ENCODE data around the gene ZNF391.

Gene ZNF391

GRCh38 chr6:27383011-27383410, 5.5 kb upstream of the ZNF391 start:
- no peak overlapping the region for H3K9ac ChIP-seq (ENCODE audit: low read depth, low read length, poor library complexity, severe bottlenecking)
- H3K4me2 ChIP-seq (ENCODE audit: low read depth, low read length, poor library complexity, severe bottlenecking) = no peak overlapping the region
- TF ChIP-seq, protein P1, sequence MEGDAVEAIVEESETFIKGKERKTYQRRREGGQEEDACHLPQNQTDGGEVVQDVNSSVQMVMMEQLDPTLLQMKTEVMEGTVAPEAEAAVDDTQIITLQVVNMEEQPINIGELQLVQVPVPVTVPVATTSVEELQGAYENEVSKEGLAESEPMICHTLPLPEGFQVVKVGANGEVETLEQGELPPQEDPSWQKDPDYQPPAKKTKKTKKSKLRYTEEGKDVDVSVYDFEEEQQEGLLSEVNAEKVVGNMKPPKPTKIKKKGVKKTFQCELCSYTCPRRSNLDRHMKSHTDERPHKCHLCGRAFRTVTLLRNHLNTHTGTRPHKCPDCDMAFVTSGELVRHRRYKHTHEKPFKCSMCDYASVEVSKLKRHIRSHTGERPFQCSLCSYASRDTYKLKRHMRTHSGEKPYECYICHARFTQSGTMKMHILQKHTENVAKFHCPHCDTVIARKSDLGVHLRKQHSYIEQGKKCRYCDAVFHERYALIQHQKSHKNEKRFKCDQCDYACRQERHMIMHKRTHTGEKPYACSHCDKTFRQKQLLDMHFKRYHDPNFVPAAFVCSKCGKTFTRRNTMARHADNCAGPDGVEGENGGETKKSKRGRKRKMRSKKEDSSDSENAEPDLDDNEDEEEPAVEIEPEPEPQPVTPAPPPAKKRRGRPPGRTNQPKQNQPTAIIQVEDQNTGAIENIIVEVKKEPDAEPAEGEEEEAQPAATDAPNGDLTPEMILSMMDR (conservative IDR thresholded peaks at IDR 0.05; ENCODE audit: low read length) = no peak
- no peak for TF ChIP-seq EZH2phosphoT487 (IDR thresholded peaks at IDR 0.05; ENCODE audit: borderline replicate concordance)
- H3K4me1 ChIP-seq (ENCODE audit: insufficient read depth, low read length, poor library complexity, severe bottlenecking) = no peaks in the 10 kb centered on the region
- H3K9me2 ChIP-seq (replicated peaks; ENCODE audit: low read depth, low read length) = no peaks in the 10 kb centered on the region
- H3K9me3 ChIP-seq (ENCODE audit: insufficient read depth, low read depth, low read length) = no peaks in the 10 kb centered on the region; the same call in 1 of the 2 replicates
- no peaks in the 10 kb centered on the region for H3K36me3 ChIP-seq (ENCODE audit: insufficient read depth, low read length)
- H2AFZ ChIP-seq (ENCODE audit: low read length) = no peak overlapping the region
- H3K4me3 ChIP-seq (ENCODE audit: low read length, poor library complexity, severe bottlenecking) = no peak overlapping the region
- H3K27me3 ChIP-seq (ENCODE audit: insufficient read depth, low read length, poor library complexity, severe bottlenecking) = no peaks in the 10 kb centered on the region
- H3F3A ChIP-seq (ENCODE audit: low read depth) = no peaks in the 10 kb centered on the region
- no peaks in the 10 kb centered on the region for H4K20me1 ChIP-seq (ENCODE audit: insufficient read depth, low read length, poor library complexity, severe bottlenecking)
- H3K79me2 ChIP-seq (ENCODE audit: insufficient read depth, low read length) = no peaks in the 10 kb centered on the region

GRCh38 chr6:27383481-27383880, 5.1 kb upstream of the ZNF391 start:
- Histone ChIP-seq H3K9me3 (ENCODE audit: insufficient read depth, low read depth, low read length) (no peaks in the 10 kb centered on the region; the same call in 1 of the 2 replicates), H3F3A (ENCODE audit: low read depth) (no peaks in the 10 kb centered on the region), H3K36me3 (ENCODE audit: insufficient read depth, low read length) (no peaks in the 10 kb centered on the region), H3K27me3 (ENCODE audit: insufficient read depth, low read length, poor library complexity, severe bottlenecking) (no peaks in the 10 kb centered on the region), H3K4me2 (ENCODE audit: low read depth, low read length, poor library complexity, severe bottlenecking) (no peak overlapping the region), H4K20me1 (ENCODE audit: insufficient read depth, low read length, poor library complexity, severe bottlenecking) (no peaks in the 10 kb centered on the region), H3K9me2 (replicated peaks; ENCODE audit: low read depth, low read length) (no peaks in the 10 kb centered on the region), H3K4me3 (ENCODE audit: low read length, poor library complexity, severe bottlenecking) (no peak overlapping the region), H3K79me2 (ENCODE audit: insufficient read depth, low read length) (no peaks in the 10 kb centered on the region), H3K4me1 (ENCODE audit: insufficient read depth, low read length, poor library complexity, severe bottlenecking) (no peaks in the 10 kb centered on the region), H3K9ac (ENCODE audit: low read depth, low read length, poor library complexity, severe bottlenecking) (no peak overlapping the region), H2AFZ (ENCODE audit: low read length) (no peak overlapping the region)
- TF ChIP-seq, protein P1 (conservative IDR thresholded peaks at IDR 0.05; ENCODE audit: low read length) = no peak
- TF ChIP-seq EZH2phosphoT487 (IDR thresholded peaks at IDR 0.05; ENCODE audit: borderline replicate concordance) = no peak

GRCh38 chr6:27392623-27393022, 4.1 kb downstream of the ZNF391 start:
- Histone ChIP-seq H2AFZ (ENCODE audit: low read length) (no peak overlapping the region), H3K9ac (ENCODE audit: low read depth, low read length, poor library complexity, severe bottlenecking) (no peak overlapping the region)

More at GRCh38 chr6:27392623-27393022, 4.1 kb downstream of the ZNF391 start:
- H3K27me3 ChIP-seq (ENCODE audit: insufficient read depth, low read length, poor library complexity, severe bottlenecking) = no peaks in the 10 kb centered on the region
- no peak overlapping the region for H3K4me2 ChIP-seq (ENCODE audit: low read depth, low read length, poor library complexity, severe bottlenecking)
- no peak for TF ChIP-seq EZH2phosphoT487 (IDR thresholded peaks at IDR 0.05; ENCODE audit: borderline replicate concordance)
- TF ChIP-seq, protein P1 (conservative IDR thresholded peaks at IDR 0.05; ENCODE audit: low read length) = no peak
- no peaks in the 10 kb centered on the region for H4K20me1 ChIP-seq (ENCODE audit: insufficient read depth, low read length, poor library complexity, severe bottlenecking)
- H3K9me2 ChIP-seq (replicated peaks; ENCODE audit: low read depth, low read length) = no peaks in the 10 kb centered on the region
- H3K36me3 ChIP-seq (ENCODE audit: insufficient read depth, low read length) = no peaks in the 10 kb centered on the region
- no peaks in the 10 kb centered on the region for H3F3A ChIP-seq (ENCODE audit: low read depth)
- no peak overlapping the region for H3K4me3 ChIP-seq (ENCODE audit: low read length, poor library complexity, severe bottlenecking)
- H3K9me3 ChIP-seq (ENCODE audit: insufficient read depth, low read depth, low read length) = peaks cover 2% of the 10 kb centered on the region; the same call in 1 of the 2 replicates
- no peaks in the 10 kb centered on the region for H3K4me1 ChIP-seq (ENCODE audit: insufficient read depth, low read length, poor library complexity, severe bottlenecking)
- H3K79me2 ChIP-seq (ENCODE audit: insufficient read depth, low read length) = no peaks in the 10 kb centered on the region

Measured in Loucy (cell line).